ENCODE results near the gene RDX. TPM values are rescaled to one million over a fixed set of nuclear protein-coding genes. Genes with fewer than 3 reads are reported as not detected.
"Not testable (repeated sequence)": the region's sequence is repeated elsewhere in the genome, so short reads cannot be mapped to it uniquely, and the experiment has no call there.

RDX gene
- total RNA-seq, 2 experiments from 2014 or later: 53.9 to 71.3 TPM

DNA sequence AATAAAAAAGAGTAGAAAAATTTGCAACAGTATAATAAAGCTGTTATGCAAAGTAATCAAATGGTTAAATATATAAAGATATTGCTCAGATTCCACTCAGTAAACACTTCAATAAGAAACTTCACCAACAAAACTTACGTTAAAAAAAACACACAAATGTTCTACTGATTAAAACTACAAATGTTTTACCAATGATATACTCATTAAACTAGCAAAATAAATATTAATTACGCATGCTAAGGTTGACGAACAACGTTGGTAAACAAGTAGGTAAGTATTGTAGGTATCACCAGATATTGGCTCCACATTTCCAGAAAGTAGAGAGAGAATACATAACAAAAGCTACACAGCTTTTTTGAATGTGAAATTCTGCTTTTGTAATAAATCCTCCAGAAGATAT is 12.6 kb downstream of the RDX start:
- ATAC-seq (no peak), DNase-seq (no peak)
- CTCF ChIA-PET: no interaction called here
- Mint-ChIP-seq H3K4me1 (peaks cover 26% of the 10 kb centered on the region), H3K27me3 (no peaks in the 10 kb centered on the region), H3K4me3 (no peak overlapping the region), H3K9me3 (ENCODE audit: low read depth) (no peaks in the 10 kb centered on the region), H3K36me3 (peaks cover 23% of the 10 kb centered on the region), H3K27ac (no peak overlapping the region)

DNA sequence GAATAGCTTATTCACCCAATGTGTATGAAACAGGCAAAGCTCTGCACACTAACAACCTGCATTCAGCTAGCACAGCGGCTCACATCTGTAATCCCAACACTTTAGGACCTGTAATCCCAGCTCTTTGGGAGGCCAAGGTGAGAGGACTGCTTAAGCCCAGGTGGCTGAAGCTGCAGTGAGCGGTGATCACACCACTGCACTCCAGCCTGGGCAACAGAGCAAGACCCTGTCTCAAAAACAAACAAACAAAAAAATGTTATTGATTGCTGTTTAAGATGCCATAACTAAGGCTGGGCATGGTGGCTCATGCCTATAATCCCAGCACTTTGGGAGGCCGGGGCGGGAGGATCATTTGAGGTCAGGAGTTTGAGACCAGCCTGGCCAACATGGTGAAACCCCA is 15.8 kb downstream of the RDX start:
- H3K27ac Mint-ChIP-seq; H3K4me1 Mint-ChIP-seq; H3K9me3 Mint-ChIP-seq (ENCODE audit: low read depth); ATAC-seq; H3K4me3 Mint-ChIP-seq; H3K27me3 Mint-ChIP-seq; DNase-seq: not testable (repeated sequence)
- peaks cover 33% of the 10 kb centered on the region for H3K36me3 Mint-ChIP-seq
- CTCF ChIA-PET: interaction anchor here (0.7 to 2.6 kb wide), 3 partner anchors 14 to 78 kb away, joined by 3 to 7 read pairs (median 3); partner anchors contain the start of gene RDX

DNA sequence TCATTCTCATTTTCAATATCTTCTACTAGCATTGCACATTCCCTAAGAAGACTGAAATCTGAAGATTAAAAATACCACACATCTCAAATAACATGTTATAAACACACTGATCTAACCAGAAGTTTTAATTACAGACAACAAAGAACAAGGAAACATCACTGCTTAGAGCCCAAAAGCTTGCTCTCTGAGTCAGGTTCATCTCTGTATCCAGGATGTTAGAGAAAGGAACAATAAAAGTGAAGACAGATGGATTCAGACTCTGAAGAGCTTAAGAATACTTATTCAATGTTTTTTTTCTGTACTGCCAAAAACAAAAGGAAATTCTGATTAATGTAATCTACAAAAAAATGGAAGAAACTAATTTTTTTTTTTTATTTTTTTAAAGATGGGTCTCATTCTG is 16.5 kb downstream of the RDX start:
- H3K4me3 Mint-ChIP-seq: no peak overlapping the region
- DNase-seq (no peak), ATAC-seq (no peak)
- no peaks in the 10 kb centered on the region for H3K9me3 Mint-ChIP-seq (ENCODE audit: low read depth)
- peaks cover 6% of the 10 kb centered on the region for H3K4me1 Mint-ChIP-seq
- H3K36me3 Mint-ChIP-seq: peaks cover 36% of the 10 kb centered on the region
- no peak overlapping the region for H3K27ac Mint-ChIP-seq
- no peaks in the 10 kb centered on the region for H3K27me3 Mint-ChIP-seq
- CTCF ChIA-PET: interaction anchor here (0.7 to 2.6 kb wide), 2 partner anchors 14 to 16 kb away, joined by 3 to 7 read pairs; partner anchors contain the start of gene RDX

DNA sequence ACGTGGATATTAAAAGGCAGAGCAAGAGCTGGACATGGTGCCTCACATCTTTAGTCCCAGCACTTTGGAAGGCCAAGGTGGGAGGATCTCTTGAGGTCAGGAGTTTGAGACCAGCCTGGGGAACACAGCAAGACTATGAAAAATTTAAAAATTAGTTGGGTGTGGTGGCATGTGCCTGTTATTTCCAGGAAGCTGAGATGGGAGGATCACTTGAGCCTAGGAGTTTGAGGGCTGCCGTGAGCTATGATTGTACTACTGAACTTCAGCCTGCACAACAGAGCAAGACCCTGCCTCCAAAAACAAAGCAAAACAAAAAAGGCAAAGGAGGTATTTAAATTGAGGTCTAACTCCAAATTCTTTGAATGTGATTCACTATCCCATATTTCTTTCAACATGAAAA is 23.5 kb downstream of the RDX start:
- CTCF ChIA-PET: interaction anchor here (0.8 to 1.5 kb wide), 3 partner anchors 9 to 104 kb away, joined by 3 to 4 read pairs (median 3); no protein-coding TSS in a partner anchor
- Mint-ChIP-seq H3K4me1 (peaks cover 21% of the 10 kb centered on the region), H3K9me3 (ENCODE audit: low read depth) (no peaks in the 10 kb centered on the region), H3K4me3 (no peak overlapping the region), H3K27me3 (no peaks in the 10 kb centered on the region), H3K36me3 (peaks cover 50% of the 10 kb centered on the region), H3K27ac (no peak overlapping the region)
- ATAC-seq: no peak
- DNase-seq: no peak

DNA sequence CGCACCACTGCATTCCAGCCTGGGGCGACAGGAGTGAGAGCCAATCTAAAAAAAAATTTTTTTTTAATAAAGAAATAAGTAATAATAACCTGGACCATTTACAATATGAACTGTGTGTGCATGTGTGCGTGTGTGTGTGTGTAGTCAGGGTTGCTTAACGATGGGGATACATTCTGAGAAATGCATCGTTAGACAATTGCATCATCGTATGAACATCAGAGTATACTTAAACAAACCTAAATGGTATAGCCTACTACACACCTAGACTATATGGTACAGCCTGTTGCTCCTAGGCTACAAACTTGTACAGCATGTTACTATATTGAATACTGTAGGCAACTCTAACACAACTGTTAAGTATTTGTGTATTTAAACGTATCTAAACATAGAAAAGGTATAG is 26.4 kb downstream of the RDX start:
- peaks cover 39% of the 10 kb centered on the region for H3K36me3 Mint-ChIP-seq
- H3K9me3 Mint-ChIP-seq (ENCODE audit: low read depth): no peaks in the 10 kb centered on the region
- no peak overlapping the region for H3K4me3 Mint-ChIP-seq
- peaks cover 20% of the 10 kb centered on the region for H3K4me1 Mint-ChIP-seq
- H3K27ac Mint-ChIP-seq: no peak overlapping the region
- no peak for ATAC-seq
- H3K27me3 Mint-ChIP-seq: no peaks in the 10 kb centered on the region
- CTCF ChIA-PET: no interaction called here
- DNase-seq: no peak

DNA sequence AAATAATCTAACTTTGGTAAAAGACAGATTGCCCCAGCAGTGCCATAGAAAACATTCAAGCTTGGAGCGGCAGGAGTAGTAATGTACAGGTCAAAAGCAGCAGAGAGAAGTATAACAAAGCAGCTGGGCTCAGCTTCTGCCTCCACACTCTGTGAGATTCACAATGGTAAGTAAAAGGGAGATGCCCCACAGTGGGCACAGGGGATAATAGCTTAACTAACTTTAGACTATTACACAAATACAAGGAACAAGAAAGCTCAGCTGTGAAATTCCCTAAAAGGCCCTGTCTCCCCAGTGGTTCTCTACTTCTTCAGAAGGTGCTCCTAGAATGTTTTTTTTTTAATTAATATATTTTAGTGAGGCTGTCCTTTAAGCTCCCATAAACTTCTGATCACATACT is 28.0 kb downstream of the RDX start:
- CTCF ChIA-PET: interaction anchor here (0.7 to 2.1 kb wide), 4 partner anchors 25 to 1462 kb away, joined by 3 to 6 read pairs (median 3); partner anchors contain the start of gene FDX1
- H3K9me3 Mint-ChIP-seq (ENCODE audit: low read depth): no peaks in the 10 kb centered on the region
- DNase-seq (no peak), ATAC-seq (no peak)
- H3K36me3 Mint-ChIP-seq: peaks cover 41% of the 10 kb centered on the region
- H3K4me1 Mint-ChIP-seq: peaks cover 20% of the 10 kb centered on the region
- H3K27ac Mint-ChIP-seq: no peak overlapping the region
- no peaks in the 10 kb centered on the region for H3K27me3 Mint-ChIP-seq
- no peak overlapping the region for H3K4me3 Mint-ChIP-seq

DNA sequence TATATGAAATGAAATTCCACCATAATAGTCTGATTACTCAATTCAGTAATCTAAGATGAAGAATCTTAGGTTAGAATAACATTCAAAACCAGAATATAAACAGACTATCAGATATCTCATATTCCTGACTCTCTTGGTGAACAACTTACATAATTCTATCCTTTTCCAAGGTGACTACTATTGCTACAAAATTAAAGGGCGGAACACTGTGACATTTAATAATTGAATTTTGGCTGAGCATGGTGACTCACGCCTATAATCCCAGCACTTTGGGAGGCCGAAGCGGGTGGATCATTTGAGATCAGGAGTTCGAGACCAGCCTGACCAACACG is 34.4 kb downstream of the RDX start:
- peaks cover 47% of the 10 kb centered on the region for H3K36me3 Mint-ChIP-seq
- no peaks in the 10 kb centered on the region for H3K27me3 Mint-ChIP-seq

DNA sequence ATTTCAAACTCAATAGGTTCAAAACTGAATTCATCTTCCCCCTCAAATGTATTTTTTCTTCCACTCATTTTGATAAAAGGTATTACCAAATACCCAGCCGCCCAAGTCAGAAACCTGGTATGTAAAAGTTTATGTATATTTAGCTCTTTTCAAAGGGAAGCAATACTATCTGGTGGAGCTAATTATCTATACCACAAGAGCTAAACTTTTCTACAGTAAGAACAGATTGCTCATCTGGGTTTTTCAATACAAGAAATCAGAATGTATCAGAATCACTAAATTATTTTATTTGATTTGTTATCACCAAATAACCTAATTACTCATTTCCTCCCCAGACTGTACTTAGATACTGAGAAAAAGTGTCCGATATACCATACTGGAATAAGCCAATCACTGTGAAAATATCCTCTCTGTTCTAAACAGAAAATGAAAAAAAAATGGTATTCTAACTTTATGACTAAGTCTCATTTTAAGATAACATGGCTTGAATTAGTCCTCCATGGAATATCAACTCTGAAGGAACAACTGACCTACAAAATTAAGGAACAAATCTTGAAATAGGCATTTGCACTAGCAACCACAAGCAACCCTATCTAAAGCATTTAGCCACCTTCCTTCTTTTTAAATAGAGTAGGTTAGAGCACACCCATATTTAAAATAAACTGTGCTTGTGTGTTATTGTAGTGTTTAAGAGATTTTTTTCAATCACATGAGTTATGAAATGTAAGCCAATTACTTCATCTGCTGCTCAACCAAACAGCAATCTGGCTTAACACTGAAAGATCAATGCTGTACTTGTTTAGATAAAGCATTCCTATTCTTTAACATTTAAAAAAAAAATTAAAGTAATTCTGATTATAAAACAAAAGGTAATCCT is 35.0 kb downstream of the RDX start:
- no peak overlapping the region for H3K4me3 Mint-ChIP-seq
- no peak for ATAC-seq
- CTCF ChIA-PET: no interaction called here
- H3K4me1 Mint-ChIP-seq: peaks cover 3% of the 10 kb centered on the region
- H3K27ac Mint-ChIP-seq: no peak overlapping the region
- H3K9me3 Mint-ChIP-seq (ENCODE audit: low read depth): no peaks in the 10 kb centered on the region
- H3K27me3 Mint-ChIP-seq: no peaks in the 10 kb centered on the region
- DNase-seq: no peak
- H3K36me3 Mint-ChIP-seq: peaks cover 47% of the 10 kb centered on the region

More for the DNA sequence above, 34.4 kb downstream of the RDX start:
- ATAC-seq: no peak
- CTCF ChIA-PET: interaction anchor here (2.0 kb wide), 1 partner anchor 26 kb away, joined by 8 read pairs; no protein-coding TSS in a partner anchor
- Mint-ChIP-seq H3K27ac (no peak overlapping the region), H3K4me1 (peaks cover 3% of the 10 kb centered on the region), H3K9me3 (ENCODE audit: low read depth) (no peaks in the 10 kb centered on the region), H3K4me3 (no peak overlapping the region)
- no peak for DNase-seq

DNA sequence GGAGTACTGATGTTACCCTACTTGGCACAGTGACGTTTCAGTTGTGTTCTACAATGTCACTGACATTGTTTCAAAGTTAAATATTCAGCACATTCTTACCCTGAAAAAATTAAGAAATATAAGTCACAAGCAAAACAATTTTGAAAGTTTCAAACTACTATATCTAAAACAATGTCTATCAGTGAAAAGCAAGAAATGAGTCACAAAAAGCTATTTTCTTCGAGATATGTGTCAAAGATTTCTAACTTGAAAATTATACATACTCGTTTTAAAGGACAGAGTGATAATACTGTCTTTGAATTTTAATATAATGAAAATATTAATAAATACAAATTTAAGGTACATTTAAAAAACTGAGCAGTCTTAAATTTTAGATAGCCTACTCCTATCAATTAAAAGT is 42.9 kb downstream of the RDX start:
- peaks cover 15% of the 10 kb centered on the region for H3K4me1 Mint-ChIP-seq
- no peak overlapping the region for H3K27ac Mint-ChIP-seq
- CTCF ChIA-PET: no interaction called here
- peaks cover 33% of the 10 kb centered on the region for H3K36me3 Mint-ChIP-seq
- H3K27me3 Mint-ChIP-seq: no peaks in the 10 kb centered on the region
- H3K9me3 Mint-ChIP-seq (ENCODE audit: low read depth): no peaks in the 10 kb centered on the region
- DNase-seq (no peak), ATAC-seq (no peak)
- H3K4me3 Mint-ChIP-seq: no peak overlapping the region

DNA sequence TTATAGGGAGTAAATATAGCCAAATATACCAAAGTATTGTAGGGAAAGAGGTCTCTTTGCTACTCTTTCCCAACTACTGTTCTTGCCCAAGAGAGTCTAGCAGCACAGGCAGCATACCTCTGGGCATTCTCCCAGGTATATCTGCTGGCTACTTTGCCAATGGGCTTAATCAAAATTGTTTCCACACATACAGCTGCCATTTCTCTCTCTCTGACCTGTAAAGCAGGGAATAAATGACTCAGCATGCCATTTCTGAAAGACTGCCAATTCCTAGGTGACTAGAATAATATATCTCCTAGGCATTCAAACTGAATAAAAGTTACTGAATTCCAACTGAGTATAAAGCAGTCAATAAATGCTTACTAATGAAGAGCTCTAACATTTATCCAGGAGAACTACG is 44.6 kb downstream of the RDX start:
- Mint-ChIP-seq H3K27me3 (no peaks in the 10 kb centered on the region), H3K9me3 (ENCODE audit: low read depth) (no peaks in the 10 kb centered on the region), H3K36me3 (peaks cover 28% of the 10 kb centered on the region), H3K4me3 (no peak overlapping the region), H3K4me1 (peaks cover 15% of the 10 kb centered on the region), H3K27ac (no peak overlapping the region)
- ATAC-seq (no peak), DNase-seq (no peak)
- CTCF ChIA-PET: no interaction called here

DNA sequence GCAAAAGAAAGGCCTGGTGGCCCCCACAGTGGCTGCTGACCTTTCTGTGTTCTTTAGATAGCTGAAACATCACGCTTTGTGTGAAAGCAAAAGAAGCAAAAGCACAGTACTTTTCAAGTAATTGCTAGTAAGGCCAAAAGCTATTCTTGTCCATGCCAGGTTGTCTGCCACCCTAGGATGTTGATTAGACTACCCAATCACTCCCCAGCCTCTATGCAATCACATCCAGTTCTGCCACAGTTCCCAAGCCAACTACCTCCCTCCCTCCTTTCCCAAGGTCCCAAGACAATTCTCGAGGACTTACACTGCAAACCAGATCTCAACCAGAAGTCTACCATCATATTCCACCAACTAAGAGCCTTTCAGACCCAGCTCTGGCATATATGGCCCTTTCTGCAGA is 46.2 kb downstream of the RDX start:
- Mint-ChIP-seq H3K27ac (no peak overlapping the region), H3K4me1 (peaks cover 14% of the 10 kb centered on the region), H3K27me3 (no peaks in the 10 kb centered on the region), H3K9me3 (ENCODE audit: low read depth) (no peaks in the 10 kb centered on the region), H3K4me3 (no peak overlapping the region), H3K36me3 (peaks cover 32% of the 10 kb centered on the region)
- DNase-seq (no peak), ATAC-seq (no peak)
- CTCF ChIA-PET: interaction anchor here (0.6 to 2.1 kb wide), 4 partner anchors 8 to 185 kb away, joined by 3 to 4 read pairs (median 4); no protein-coding TSS in a partner anchor

DNA sequence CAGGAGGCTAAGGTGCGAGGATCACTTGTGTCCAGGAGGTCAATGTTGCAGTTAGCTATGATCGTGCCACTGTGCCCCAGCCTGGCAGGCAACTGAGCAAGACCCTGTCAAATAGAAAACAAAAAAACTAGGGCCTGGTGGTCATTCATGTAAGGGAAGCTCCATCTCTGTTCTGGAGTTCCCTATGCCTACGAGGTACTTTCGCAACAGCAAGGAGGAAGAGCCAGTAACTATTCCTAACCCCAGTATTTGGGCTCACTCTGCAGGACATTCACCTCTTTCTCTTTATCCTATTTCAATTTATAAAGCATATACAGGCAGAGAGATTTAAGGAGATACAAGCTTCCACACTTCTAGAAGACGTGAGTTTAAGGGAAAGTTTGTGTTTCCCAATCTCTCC is 46.6 kb downstream of the RDX start:
- no peaks in the 10 kb centered on the region for H3K27me3 Mint-ChIP-seq
- peaks cover 14% of the 10 kb centered on the region for H3K4me1 Mint-ChIP-seq
- peaks cover 32% of the 10 kb centered on the region for H3K36me3 Mint-ChIP-seq
- no peaks in the 10 kb centered on the region for H3K9me3 Mint-ChIP-seq (ENCODE audit: low read depth)
- ATAC-seq (no peak), DNase-seq (no peak)
- H3K27ac Mint-ChIP-seq: no peak overlapping the region
- CTCF ChIA-PET: interaction anchor here (0.6 to 2.1 kb wide), 6 partner anchors 8 to 185 kb away, joined by 3 to 4 read pairs (median 4); no protein-coding TSS in a partner anchor
- H3K4me3 Mint-ChIP-seq: no peak overlapping the region

DNA sequence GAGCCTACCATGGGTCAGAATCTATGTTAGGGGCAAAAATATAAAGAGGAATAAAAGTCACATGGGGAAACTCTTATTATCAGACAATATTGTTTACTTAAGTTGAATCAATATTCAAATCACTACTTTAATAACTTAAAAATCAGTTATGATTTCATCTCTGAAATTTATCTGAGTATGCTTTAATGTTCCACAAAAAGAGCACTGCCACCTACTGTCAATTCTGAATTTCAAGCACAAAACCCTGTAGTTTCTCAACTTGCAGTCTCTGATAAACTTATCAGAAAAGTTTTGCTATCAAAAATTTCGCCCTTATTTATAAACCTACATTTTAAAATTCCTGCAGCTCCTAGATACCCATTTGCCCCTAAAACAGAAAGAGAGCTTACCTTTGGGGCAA is 47.3 kb downstream of the RDX start:
- Mint-ChIP-seq H3K27ac (no peak overlapping the region), H3K27me3 (no peaks in the 10 kb centered on the region)
- no peak for ATAC-seq

DNA sequence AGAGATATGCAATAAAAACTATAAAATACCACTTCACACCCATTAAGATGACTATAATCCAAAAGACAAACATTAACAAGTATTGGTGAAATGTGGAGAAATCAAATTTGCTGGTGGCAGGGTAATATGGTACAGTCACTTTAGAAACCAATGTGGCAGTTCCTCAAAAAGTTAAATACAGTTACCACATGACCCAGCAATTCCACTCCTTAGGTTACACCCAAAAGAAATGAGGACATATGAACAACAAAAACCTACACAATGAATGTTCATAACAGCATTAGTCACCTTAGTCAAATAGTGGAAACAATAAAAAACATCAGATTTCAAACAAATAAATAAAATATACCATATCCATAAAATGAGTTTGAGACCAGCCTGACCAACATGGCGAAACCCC is 52.6 kb downstream of the RDX start:
- H3K36me3 Mint-ChIP-seq: peaks cover 38% of the 10 kb centered on the region
- H3K4me3 Mint-ChIP-seq: no peak overlapping the region
- H3K4me1 Mint-ChIP-seq: peaks cover 4% of the 10 kb centered on the region
- H3K27ac Mint-ChIP-seq: no peak overlapping the region
- no peaks in the 10 kb centered on the region for H3K9me3 Mint-ChIP-seq (ENCODE audit: low read depth)
- CTCF ChIA-PET: no interaction called here
- DNase-seq (no peak), ATAC-seq (no peak)
- H3K27me3 Mint-ChIP-seq: no peaks in the 10 kb centered on the region

More for the DNA sequence above, 47.3 kb downstream of the RDX start:
- CTCF ChIA-PET: interaction anchor here (1.0 to 2.1 kb wide), 5 partner anchors 27 to 186 kb away, joined by 3 to 4 read pairs (median 4); no protein-coding TSS in a partner anchor
- Mint-ChIP-seq H3K4me3 (no peak overlapping the region), H3K36me3 (peaks cover 31% of the 10 kb centered on the region), H3K9me3 (ENCODE audit: low read depth) (no peaks in the 10 kb centered on the region), H3K4me1 (peaks cover 10% of the 10 kb centered on the region)
- DNase-seq: no peak
